HG02623 (cell line): ENCODE results near the gene PWWP2B.

Experiments used
- ATAC-seq: cut with Tn5 transposase; IDR thresholded peaks from one replicate; pipeline ENCODE4 v1.9.1; 2021; ENCODE audit warnings: moderate library complexity; ENCODE audit not compliant: unreplicated experiment

The PWWP2B gene

DNA sequence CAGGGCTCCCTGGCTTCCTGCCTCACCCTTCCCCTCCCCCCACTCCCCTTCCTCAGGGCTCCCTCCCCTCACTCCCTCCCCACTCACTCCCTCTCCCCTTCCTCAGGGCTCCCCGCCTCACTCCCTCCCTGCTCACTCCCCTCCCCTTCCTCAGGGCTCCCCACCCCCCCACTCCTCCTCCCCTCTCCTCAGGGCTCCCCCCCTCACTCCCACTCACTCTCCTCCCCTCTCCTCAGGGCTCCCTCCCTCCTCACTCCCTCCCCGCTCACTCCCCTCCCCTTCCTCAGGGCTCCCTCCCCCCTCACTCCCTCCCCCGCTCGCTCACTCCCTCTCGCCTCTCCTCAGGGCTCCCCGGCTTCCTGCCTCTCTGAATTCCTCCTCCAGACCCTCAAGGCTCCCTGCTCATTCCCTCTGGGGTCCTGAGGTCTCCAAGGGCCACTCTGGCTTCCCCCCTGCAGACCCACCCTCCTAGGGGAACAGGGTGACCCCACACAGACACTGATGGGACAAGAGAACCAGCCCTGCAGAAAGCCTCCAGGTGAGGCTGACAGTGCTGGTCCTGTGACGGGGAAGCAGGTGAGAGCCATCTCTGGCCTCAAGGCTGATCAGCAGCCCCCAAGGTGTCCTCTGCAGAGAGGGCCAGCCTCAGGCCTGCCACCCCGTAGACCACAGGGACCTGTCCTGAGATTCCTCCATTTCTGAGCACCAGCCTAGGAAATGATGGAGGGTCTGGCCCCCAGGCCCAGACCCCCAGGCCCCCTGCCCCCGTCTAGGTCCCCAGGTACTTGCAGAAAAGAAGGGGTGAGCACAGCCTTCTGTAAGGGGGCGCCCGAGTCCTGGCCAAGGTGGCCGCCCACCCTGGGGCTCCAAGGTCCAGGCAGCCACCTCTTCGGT is 47.2 kb downstream of the PWWP2B start:
- no peak for ATAC-seq

DNA sequence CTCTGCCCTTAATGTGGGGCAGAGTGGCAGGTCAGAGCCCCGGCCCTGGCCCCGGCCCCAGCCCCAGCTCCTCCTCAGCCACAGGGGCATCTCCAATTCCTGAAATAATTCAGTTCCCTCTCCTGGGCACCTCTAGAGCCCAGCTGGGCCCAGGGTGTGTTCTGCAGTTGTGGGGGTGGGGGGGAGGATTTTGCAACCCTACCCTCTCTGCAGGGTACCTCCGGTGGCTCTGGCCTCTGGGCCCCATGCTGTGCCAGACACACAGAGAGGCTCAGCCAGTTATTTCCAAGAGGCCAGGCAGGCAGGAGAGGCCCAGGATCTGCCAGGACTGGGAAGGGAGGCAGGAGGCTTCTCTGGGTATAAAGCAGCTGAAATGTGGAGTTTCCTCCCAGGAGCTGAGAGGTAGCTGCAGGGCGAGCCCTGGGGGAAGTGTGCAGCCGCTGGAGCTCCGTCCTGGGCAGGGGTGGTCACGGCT is 47.9 kb downstream of the PWWP2B start:
- ATAC-seq, result no peak

GRCh38 chr10:132445516-132446194 is 48.7 kb downstream of the PWWP2B start:
- ATAC-seq, result no peak

DNA sequence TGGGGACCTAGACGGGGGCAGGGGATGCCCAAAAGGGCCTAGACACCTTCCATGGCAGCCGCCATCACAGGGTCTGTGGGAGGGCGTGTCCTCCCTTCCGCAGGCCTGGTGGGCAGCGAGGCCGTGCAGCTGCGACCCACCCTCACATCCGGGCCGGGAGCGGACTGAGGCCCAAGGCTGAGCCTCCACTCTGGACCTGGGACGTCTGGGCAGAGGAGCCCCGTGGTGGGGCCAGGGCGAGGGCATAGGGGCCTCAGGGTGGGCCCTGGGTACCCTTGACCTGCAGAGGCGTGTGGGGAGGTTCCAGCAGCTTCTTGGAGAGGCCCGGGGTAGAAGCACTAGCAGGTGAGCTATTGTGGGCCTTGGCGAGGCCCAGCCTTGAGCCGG is 49.2 kb downstream of the PWWP2B start:
- ATAC-seq, result no peak

DNA sequence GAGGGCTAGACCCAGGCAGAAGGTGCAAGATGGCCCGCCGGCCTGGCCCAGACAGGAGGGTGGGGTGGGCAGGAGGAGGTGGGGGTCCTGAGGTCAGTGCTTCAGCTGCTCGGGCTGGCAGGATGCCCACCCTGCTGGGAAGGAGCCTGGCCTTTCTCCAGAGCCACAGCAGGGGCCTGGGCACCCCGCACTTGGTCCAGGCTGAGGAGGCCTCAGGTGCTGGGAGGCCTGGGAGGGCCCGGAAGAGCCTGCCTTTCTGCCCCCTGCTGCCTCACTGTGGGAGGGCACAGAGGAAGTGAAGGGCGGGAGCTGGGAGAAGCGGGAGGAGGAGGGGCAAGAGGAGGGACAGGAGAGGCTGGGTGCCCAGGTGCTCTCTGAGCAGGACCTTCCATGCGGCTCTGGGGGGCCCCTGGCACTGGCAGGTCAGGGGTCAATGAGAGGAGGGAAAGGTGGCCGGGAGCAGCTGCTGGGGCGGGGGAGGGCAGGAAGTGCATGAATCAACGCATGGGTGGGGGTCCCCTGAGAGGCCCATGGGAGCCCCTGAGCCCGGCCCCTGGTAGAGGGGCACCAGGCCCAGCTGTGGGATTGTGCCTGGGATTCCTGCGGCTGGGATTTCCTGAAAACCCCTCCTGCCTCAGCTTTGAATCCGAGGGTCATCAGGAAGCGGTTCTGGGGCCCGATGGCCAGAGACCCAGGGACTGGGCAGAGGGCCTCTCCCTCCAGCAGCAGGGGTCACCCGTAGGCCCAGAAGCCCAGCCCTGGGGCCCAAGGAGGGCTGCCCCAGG is 49.9 kb downstream of the PWWP2B start:
- ATAC-seq, result peak; percentile 42

GRCh38 chr10:132447446-132448247 is 50.6 kb downstream of the PWWP2B start:
- no peak for ATAC-seq

DNA sequence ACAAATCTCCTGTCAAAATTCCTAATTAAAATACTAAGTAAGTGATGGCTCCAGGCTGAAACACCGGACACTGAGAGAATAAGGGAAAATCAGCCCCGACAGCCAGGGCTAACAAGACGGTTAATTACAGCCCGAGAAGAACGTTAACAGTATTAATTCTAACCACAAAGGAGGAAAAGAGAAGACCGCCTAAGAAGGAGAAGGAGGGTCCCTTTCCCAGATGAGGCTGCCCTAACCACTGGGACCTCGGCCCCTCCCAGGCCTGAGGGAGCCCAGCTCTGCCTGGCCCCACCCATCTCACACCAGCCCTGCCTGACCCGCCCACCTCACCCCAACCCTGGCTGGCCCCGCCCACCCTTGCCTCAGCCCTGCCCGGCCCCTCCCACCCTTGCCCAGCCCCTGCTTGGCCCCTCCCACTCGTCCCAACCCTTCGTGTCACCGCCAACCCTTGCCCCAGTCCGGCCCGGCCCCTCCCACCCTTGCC is 51.3 kb downstream of the PWWP2B start:
- ATAC-seq, result no peak

- no peak for ATAC-seq
These were observed 52.2 kb downstream of the PWWP2B start for GRCh38 chr10:132449051-132449810.

DNA sequence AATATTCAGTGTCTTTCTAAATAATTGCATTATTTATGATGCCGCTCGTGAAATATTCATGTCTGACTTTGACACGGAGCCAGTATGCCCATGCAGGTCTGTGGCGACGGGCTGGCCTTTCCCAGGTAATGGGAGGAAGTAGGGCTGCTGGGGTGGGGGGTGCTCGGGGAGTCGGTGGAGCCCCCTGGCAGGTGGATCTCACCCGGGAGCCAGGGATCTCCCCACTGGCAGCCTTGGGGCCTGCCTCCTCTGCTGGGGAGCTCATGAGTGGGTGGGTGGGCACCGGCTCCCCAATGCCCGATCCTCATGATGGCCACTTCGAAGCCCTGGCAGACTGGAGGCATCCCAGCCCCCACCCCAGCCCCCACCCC is 52.8 kb downstream of the PWWP2B start:
- ATAC-seq, result no peak

- ATAC-seq, result no peak
These were observed 53.4 kb downstream of the PWWP2B start for GRCh38 chr10:132450466-132450824.

DNA sequence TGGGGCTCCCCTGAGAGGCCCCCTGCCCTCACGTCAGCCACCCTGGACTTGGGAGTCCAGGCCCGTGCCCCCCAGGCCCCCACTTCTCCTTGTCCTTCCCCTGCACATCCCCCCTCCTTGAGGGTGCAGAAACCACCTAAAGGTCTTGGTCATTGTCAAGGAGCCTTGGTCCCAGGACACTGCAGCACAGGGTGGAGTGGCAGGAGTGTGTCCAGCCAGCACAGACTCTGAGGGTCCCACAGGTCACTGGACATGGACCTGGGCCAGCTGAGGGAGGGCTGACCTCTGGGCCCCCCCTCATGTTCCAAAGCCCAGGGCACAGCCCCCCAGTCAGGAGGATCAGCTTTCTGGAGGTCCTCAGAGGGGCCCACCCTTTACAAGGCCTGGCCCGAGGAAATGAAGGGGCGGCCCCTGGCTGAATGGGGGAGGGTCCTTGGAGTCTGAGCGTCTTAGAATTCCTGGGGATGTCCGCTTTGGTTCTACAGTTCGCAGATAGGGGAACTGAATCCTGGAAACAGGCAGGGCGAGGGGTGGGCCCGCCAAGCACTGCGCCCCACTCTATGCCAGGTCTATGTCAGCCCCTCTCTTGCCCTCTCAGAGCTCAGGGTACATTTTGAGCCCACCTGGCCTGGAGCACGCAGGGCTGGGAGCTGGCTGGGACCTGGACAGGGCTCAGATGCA is 54.0 kb downstream of the PWWP2B start:
- no peak for ATAC-seq

- ATAC-seq, result no peak
These were observed 54.7 kb downstream of the PWWP2B start for GRCh38 chr10:132451506-132452215.

DNA sequence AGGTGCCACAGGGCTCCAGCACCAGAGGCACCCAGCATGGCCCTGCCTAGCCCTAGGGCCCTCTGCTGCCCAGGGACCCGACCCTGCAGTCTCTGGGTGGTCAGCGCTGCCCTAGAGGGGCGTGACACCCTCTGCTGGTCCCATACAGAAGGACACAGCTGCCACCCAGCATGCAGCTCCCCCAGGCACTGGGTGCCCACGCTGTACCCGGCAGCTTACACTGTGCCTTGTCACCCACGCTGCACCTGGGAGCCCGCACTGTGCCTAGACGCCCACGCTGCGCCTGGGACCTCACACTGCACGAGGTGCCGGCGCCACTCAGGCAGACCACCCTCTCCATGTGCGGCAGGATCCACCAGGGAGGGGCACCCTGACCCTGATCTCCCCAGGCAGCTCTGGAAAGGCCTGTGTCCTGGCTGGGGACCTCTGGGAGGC is 55.2 kb downstream of the PWWP2B start:
- ATAC-seq, result no peak

DNA sequence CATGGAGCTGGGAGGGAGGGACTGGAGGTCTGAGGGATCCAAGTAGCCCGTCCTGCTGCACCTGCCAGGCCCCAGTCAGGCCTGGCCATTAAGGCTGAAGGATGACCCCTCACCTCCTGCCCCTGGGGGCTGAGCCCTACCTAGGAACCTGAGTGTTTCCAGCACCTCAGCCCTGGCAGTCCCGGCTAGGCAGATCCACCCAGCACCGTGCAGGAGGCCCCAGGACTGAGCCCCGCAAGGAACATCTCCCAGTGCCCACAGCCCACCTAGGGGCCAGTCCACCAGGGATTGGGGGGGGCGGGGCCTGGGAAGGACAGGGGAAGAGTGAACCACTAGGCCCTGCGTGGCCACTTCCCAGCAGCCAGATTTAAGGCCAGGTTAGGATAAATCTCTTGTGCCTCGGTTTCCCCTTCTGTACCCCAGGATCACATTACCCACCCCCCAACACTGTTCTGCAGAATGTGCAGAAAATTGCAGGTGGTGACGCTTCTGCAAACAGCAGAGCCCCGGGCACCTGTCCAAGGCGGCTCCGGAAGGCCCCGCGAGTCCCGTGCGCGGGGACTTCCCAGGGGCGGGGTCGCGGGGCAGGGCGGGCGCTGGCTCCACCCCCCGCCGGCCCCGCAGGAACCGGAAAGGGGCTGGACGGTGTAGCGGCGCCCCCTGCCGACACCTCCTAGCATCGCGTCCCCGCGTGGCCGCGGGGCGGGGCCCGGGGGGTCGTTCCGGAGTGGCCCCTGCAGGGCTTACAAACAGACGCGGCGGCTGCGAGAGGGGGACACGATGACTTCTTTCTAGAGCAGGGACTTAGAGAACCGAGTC is 55.9 kb downstream of the PWWP2B start:
- ATAC-seq, result peak; percentile 82

GRCh38 chr10:132453470-132453861 is 56.5 kb downstream of the PWWP2B start:
- ATAC-seq, result no peak

GRCh38 chr10:132454296-132455198 is 57.5 kb downstream of the PWWP2B start:
- ATAC-seq, result no peak
